ENCODE results near the gene TRAPPC2B. TPM values are rescaled to one million over a fixed set of nuclear protein-coding genes. Genes with fewer than 3 reads are reported as not detected.

Gene TRAPPC2B
- 11.7 and 16.3 TPM in 2 replicates for total RNA-seq (2022)
- percentile 72 among the genes with signal in this experiment for Bru-seq, nascent RNA
- percentile 85 among the genes with signal in this experiment for BruChase-seq, experiment 1, labeled RNA remaining after a 6-hour chase
- BruChase-seq, experiment 2, labeled RNA remaining after a 2-hour chase = percentile 85 among the genes with signal in this experiment
- long read RNA-seq, transcript TRAPPC2B-201 (2 exons, 732 nt) = major isoform, 38 of 38 reads
- long read RNA-seq, partial matches to known transcripts = 0 of 38 reads
- long read RNA-seq, other reads (novel, unspliced or antisense) = 0 of 38 reads

DNA sequence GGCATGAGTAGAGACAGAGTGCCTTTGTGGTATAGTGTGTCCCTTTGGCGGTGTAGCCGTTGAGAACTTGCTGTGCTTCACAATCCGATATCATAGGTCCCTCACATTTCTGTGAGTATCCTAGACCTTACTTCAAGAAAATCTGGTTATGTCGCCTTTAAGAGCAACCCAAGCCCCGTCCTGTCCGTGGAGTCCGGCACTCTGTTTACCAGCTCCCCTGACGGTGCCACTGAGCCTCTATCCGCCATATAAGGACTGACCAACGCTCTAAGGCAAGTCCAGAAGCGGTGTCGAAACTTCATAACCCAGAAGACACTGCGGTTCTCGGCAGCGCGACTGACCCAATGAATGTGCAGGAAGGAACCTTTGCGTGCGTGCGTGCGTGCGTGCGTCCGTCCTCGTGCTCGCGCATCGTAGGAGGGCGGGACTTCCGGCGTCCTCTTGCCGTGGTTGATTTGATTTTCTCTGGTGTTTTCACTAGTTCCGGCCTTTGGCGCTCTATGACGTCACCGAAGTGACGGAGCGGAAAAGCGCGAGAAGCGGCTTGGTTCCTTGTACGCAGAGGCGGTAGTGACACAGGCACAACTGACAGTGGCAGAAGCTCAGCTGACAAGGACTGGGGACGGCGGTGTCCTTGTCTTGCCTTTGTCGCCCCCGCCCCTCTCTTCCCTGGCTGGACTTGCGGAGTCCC, at the start of gene TRAPPC2B, which contains the start of gene ZNF547:
Gene TRAPPC2B (plus strand): TSS at position 555 of the 691 bp plus-strand sequence. CDS start 1,283 bp downstream, outside the sequence.
Gene ZNF547 (plus strand): TSS at position 555 of the 691 bp plus-strand sequence. CDS start 5,005 bp downstream, outside the sequence.
- CTCF ChIA-PET = interaction anchor here (1.3 kb wide), 1 partner anchor 26 kb away, joined by 5 read pairs; the partner anchor contains the start of gene ZNF548
- TF ChIP-seq, protein P1, sequence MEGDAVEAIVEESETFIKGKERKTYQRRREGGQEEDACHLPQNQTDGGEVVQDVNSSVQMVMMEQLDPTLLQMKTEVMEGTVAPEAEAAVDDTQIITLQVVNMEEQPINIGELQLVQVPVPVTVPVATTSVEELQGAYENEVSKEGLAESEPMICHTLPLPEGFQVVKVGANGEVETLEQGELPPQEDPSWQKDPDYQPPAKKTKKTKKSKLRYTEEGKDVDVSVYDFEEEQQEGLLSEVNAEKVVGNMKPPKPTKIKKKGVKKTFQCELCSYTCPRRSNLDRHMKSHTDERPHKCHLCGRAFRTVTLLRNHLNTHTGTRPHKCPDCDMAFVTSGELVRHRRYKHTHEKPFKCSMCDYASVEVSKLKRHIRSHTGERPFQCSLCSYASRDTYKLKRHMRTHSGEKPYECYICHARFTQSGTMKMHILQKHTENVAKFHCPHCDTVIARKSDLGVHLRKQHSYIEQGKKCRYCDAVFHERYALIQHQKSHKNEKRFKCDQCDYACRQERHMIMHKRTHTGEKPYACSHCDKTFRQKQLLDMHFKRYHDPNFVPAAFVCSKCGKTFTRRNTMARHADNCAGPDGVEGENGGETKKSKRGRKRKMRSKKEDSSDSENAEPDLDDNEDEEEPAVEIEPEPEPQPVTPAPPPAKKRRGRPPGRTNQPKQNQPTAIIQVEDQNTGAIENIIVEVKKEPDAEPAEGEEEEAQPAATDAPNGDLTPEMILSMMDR (IDR thresholded peaks at IDR 0.05; ENCODE audit: unreplicated experiment) = no peak
- BruUV-seq (replicated peaks) = no TSS peak
- Mint-ChIP-seq H3K9me3 (ENCODE audit: low read depth, unreplicated experiment) (peaks cover 12% of the 10 kb centered on the region), H3K36me3 (ENCODE audit: insufficient read depth, unreplicated experiment) (peaks cover 38% of the 10 kb centered on the region), H3K27ac (ENCODE audit: unreplicated experiment) (peak within 1 kb of the TSS; percentile 99), H3K4me3 (ENCODE audit: low read depth, unreplicated experiment) (peak within 1 kb of the TSS; percentile 91), H3K4me1 (ENCODE audit: low read depth, unreplicated experiment) (peaks cover 21% of the 10 kb centered on the region), H3K27me3 (ENCODE audit: unreplicated experiment) (no peaks in the 10 kb centered on the region)
- intact Hi-C loops (cut with micrococcal nuclease; ENCODE audit: unreplicated experiment) = loop anchor here (1.0 to 5.0 kb wide), 2 partner anchors 26 to 41 kb away; partner anchors contain the start of genes ZNF543 and ZNF548
- DNase-seq = peak; percentile 99

DNA sequence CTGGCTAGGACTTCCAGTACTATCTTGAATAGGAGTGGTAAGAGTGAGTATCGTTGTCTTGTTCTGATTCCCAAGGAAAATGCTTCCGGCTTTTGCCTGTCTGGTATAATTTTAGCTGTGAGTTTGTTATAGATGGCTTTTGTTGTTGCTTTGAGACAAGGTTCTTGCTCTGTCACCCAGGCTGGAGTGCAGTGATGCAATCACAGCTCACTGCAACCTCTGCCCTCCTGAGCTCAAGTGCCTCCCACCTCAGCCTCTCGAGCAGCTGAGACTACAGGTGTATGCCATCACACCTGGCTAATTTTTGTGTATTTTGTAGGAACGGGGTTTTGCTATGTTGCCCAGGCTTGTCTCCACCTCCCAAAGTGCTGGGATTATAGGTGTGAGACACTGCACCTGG, 49.2 kb upstream of the TRAPPC2B start:
- TF ChIP-seq, protein P1 (IDR thresholded peaks at IDR 0.05; ENCODE audit: unreplicated experiment) = no peak

DNA sequence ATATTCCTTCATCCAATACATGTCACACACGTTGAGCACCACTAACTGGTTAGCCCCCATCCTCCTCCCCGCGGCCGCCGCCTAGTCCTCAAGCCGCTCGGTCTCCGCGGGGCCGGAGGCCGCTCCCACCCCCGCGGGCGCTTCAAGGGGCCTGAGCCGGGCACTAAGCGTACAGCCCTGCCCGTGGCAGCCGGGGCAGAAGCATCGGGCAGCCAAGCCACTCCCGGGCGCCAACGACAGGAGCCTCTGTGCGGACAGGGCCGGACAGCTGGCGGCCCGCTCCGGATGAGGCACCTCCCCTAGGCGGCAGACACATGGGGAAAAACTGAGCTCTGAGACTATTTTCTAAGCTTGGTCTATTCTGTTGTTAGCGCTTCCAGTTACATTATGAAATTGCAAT, 45.8 kb upstream of the TRAPPC2B start:
- intact Hi-C loops (cut with micrococcal nuclease; ENCODE audit: unreplicated experiment) = no loop called here

More for the DNA sequence above, 49.2 kb upstream of the TRAPPC2B start:
- Mint-ChIP-seq H3K4me3 (ENCODE audit: low read depth, unreplicated experiment) (no peak overlapping the region), H3K4me1 (ENCODE audit: low read depth, unreplicated experiment) (no peaks in the 10 kb centered on the region), H3K27ac (ENCODE audit: unreplicated experiment) (no peak overlapping the region), H3K36me3 (ENCODE audit: insufficient read depth, unreplicated experiment) (peaks cover 5% of the 10 kb centered on the region), H3K27me3 (ENCODE audit: unreplicated experiment) (peaks cover 33% of the 10 kb centered on the region), H3K9me3 (ENCODE audit: low read depth, unreplicated experiment) (peaks cover 15% of the 10 kb centered on the region)
- no peak for DNase-seq
- no TSS peak for BruUV-seq (replicated peaks)
- intact Hi-C loops (cut with micrococcal nuclease; ENCODE audit: unreplicated experiment) = no loop called here
- CTCF ChIA-PET = no interaction called here

DNA sequence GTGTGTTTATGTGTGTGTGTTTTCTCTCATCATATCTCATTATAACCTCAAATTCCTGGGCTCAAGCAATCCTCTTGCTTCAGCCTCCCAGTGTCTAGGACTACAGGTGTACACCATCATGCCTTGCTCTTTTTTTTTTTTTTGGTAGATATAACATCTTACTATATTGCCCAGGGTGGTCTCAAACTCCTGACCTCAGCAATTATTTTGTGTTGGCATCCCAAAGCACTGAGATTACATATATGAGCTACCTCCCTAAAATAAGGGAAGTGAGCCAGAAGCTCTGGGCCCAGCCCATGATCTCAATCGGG, 43.5 kb upstream of the TRAPPC2B start:
- intact Hi-C loops (cut with micrococcal nuclease; ENCODE audit: unreplicated experiment) = loop anchor here (5.0 kb wide), 1 partner anchor 42 kb away; the partner anchor contains the start of genes TRAPPC2B and ZNF547
- peaks cover 24% of the 10 kb centered on the region for H3K4me1 Mint-ChIP-seq (ENCODE audit: low read depth, unreplicated experiment)
- BruUV-seq (replicated peaks) = TSS peak; percentile 99
- TF ChIP-seq, protein P1 (IDR thresholded peaks at IDR 0.05; ENCODE audit: unreplicated experiment) = no peak
- H3K27me3 Mint-ChIP-seq (ENCODE audit: unreplicated experiment) = peaks cover 24% of the 10 kb centered on the region
- H3K27ac Mint-ChIP-seq (ENCODE audit: unreplicated experiment) = peak overlapping the region; percentile 70
- peaks cover 10% of the 10 kb centered on the region for H3K9me3 Mint-ChIP-seq (ENCODE audit: low read depth, unreplicated experiment)
- DNase-seq = no peak
- CTCF ChIA-PET = interaction anchor here (0.7 kb wide), 1 partner anchor 32 kb away, joined by 3 read pairs; no protein-coding TSS in a partner anchor
- peaks cover 41% of the 10 kb centered on the region for H3K36me3 Mint-ChIP-seq (ENCODE audit: insufficient read depth, unreplicated experiment)
- H3K4me3 Mint-ChIP-seq (ENCODE audit: low read depth, unreplicated experiment) = peak overlapping the region; percentile 74

More for the DNA sequence above, 45.8 kb upstream of the TRAPPC2B start:
- Mint-ChIP-seq H3K4me1 (ENCODE audit: low read depth, unreplicated experiment) (peaks cover 21% of the 10 kb centered on the region), H3K27ac (ENCODE audit: unreplicated experiment) (no peak overlapping the region), H3K4me3 (ENCODE audit: low read depth, unreplicated experiment) (no peak overlapping the region), H3K36me3 (ENCODE audit: insufficient read depth, unreplicated experiment) (peaks cover 28% of the 10 kb centered on the region), H3K9me3 (ENCODE audit: low read depth, unreplicated experiment) (peaks cover 11% of the 10 kb centered on the region), H3K27me3 (ENCODE audit: unreplicated experiment) (peaks cover 33% of the 10 kb centered on the region)
- CTCF ChIA-PET = no interaction called here
- no TSS peak for BruUV-seq (replicated peaks)
- no peak for DNase-seq
- TF ChIP-seq, protein P1 (IDR thresholded peaks at IDR 0.05; ENCODE audit: unreplicated experiment) = no peak

Measured in Calu3 (cell line).